Neural progenitor cell (in vitro differentiated cells): ENCODE data around the gene YARS2.

Experiments
- EZH2 ChIP-seq: fragments of 200-600 bp; sonication (generic); IDR thresholded peaks from 2 replicates; pipeline ENCODE4 v1.6.1; 2017; ENCODE audit warnings: antibody characterized with exemption, mild to moderate bottlenecking, moderate library complexity
- EZH2phosphoT487 ChIP-seq: fragments of 200-600 bp; sonication (generic); IDR thresholded peaks from 2 replicates; pipeline ENCODE4 v1.6.1; 2017; ENCODE audit warnings: antibody characterized with exemption
- TF ChIP-seq, protein P1 (sequence below): fragments of 200-600 bp; sonication (generic); IDR thresholded peaks from 2 replicates; pipeline ENCODE4 v1.5.1; 2017; ENCODE audit warnings: antibody characterized with exemption, mild to moderate bottlenecking

DNA sequence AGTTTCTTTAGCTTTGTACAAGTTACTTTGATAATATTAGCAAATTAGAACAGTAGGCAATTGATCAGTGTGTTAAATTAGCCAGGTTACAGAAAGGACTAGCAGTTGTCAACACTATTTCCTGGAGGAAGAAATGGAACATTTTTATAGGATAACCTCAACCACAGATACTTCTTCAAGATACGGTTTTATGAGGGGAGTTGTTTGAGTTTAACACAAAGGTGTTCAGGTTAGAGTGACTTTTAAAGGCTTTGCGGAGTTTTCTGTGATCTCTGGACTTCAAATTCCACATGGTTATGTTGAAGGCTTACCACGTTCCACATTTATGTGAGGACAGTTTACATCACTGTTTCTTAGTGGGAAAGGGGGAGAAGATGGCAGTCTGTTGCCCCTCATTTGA lies 19.3 kb downstream of the YARS2 start:
- TF ChIP-seq EZH2, result no peak
- TF ChIP-seq, protein P1, sequence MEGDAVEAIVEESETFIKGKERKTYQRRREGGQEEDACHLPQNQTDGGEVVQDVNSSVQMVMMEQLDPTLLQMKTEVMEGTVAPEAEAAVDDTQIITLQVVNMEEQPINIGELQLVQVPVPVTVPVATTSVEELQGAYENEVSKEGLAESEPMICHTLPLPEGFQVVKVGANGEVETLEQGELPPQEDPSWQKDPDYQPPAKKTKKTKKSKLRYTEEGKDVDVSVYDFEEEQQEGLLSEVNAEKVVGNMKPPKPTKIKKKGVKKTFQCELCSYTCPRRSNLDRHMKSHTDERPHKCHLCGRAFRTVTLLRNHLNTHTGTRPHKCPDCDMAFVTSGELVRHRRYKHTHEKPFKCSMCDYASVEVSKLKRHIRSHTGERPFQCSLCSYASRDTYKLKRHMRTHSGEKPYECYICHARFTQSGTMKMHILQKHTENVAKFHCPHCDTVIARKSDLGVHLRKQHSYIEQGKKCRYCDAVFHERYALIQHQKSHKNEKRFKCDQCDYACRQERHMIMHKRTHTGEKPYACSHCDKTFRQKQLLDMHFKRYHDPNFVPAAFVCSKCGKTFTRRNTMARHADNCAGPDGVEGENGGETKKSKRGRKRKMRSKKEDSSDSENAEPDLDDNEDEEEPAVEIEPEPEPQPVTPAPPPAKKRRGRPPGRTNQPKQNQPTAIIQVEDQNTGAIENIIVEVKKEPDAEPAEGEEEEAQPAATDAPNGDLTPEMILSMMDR, result no peak
- TF ChIP-seq EZH2phosphoT487, result no peak
